H1 (cell line): Measurements from ENCODE around the gene F10. TPM values are rescaled to one million over a fixed set of nuclear protein-coding genes. Genes with fewer than 3 reads are reported as not detected.

Experiments used
- RBBP5 ChIP-seq: IDR thresholded peaks from 2 replicates; pipeline ENCODE4 v1.7.1; 2012; ENCODE audit warnings: low read depth, mild to moderate bottlenecking, inconsistent platforms, low read length, moderate library complexity, borderline replicate concordance
- polyA plus RNA-seq, 7 experiments: library from polyadenylated mRNA; depleted of rRNA in 3 of 7; stranded (reverse) in 5 of 7; unstranded in 2 of 7; fragments of >200 nt in 5 of 7; fragments of 200-250 nt in 2 of 7; gene quantifications; 1 replicate in 5 of 7; 2 replicates in 1 of 7; 4 replicates in 1 of 7; pipeline versions ENCODE4 v1.2.1 to v1.2.3, GENCODE V29; 2011 to 2013; ENCODE audit warnings: missing spikeins in 2 of 7, mixed read lengths in 2 of 7
- total RNA-seq: library from RNA; stranded (reverse); fragmentation: NEBNext Ultra II Directional; extraction: Animal tissue kit (Norgen Biotek cat#: 25700); gene quantifications from 2 replicates; pipeline ENCODE4 v1.2.1, GENCODE V29; 2021

F10 gene
- total and polyA plus RNA-seq, 2 of the 8 experiments (the other 6 are each of a cell fraction or from before 2014, with no cell fraction given): 2.0 to 4.2 TPM

DNA sequence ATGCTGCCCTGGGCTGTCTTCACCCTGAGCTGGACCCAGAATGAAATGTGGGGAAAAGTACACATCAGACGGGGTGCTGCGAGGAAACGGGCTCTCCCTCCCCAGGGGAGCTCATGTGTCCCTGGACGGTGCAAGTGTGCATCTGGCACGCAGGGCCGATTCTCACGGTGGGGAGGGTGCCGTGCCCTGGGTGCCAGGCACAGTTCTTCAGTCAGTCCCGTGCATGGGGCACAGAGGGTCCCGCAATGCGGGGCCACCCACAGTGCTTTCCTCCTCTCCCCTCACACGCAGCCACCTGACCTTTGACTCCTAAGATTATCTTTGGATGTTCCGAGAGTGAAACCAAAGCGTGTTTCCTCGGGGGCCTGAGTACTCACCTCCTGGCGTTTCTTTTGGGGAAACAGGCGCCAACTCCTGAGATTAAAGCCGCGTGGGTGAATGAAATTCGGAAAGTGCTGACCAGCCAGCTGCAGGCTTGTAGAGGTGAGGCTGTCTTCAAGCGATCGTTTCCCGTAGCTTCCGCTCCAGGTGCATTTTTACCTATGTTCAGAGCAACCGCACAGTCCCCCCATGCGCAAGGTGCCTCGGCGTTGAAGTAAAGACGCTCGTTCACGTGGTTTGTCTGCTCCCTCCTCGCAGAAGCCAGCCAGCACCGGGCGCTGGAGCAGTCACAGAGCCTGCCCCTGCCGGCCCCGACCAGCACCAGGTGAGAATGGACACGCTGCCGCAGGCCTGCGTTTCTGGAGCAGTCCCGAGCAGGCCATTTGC, 34.5 kb upstream of the F10 start (continued):
- TF ChIP-seq RBBP5: no peak
